Measurements from ENCODE around the gene HPS1. TPM values are rescaled to one million over a fixed set of nuclear protein-coding genes. Genes with fewer than 3 reads are reported as not detected.

HPS1 gene
- polyA plus RNA-seq, 2 of the 4 experiments (the other 2 are of a cell fraction), result 25.1 to 28.2 TPM

DNA sequence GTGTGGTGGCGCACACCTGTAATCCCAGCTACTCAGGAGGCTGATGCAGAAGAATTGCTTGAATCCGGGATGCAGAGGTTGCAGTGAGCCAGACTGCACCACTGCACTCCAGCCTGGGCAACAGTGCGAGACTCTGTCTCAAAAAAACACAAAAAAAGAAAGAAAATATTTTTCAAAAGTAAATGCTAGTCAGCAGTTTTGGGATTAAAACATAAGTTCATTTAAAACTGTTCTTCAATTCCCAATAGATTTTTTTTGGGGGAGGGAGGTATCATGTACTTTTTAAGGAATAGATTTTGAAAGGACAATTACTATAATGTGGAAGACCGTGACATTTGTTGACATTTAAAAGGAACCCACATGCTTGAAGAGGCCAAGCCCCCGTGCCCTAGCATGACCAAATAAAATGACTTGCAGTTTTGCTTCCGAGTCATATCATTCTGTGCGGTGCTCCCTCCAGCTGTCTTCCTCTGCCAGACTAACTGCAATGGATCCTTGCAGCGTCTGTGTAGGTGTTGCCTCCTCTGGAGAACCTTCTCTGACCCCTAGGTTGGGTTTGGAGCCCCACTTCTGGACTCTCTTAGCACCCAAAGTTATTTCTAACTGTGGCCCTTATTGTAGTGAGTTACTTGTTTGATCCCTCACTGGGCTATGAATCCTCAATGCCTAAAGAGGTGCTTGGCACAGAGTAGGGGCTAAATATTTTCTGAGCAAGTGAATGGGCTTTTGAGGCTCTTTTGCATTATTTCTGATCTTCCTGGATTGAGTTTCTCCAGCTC lies 17.4 kb upstream of the HPS1 start:
- TF ChIP-seq, protein P1, sequence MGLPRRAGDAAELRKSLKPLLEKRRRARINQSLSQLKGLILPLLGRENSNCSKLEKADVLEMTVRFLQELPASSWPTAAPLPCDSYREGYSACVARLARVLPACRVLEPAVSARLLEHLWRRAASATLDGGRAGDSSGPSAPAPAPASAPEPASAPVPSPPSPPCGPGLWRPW (IDR thresholded peaks at IDR 0.05), result no peak
- TF ChIP-seq CEBPB (IDR thresholded peaks at IDR 0.05), result no peak
- TF ChIP-seq, protein P2, sequence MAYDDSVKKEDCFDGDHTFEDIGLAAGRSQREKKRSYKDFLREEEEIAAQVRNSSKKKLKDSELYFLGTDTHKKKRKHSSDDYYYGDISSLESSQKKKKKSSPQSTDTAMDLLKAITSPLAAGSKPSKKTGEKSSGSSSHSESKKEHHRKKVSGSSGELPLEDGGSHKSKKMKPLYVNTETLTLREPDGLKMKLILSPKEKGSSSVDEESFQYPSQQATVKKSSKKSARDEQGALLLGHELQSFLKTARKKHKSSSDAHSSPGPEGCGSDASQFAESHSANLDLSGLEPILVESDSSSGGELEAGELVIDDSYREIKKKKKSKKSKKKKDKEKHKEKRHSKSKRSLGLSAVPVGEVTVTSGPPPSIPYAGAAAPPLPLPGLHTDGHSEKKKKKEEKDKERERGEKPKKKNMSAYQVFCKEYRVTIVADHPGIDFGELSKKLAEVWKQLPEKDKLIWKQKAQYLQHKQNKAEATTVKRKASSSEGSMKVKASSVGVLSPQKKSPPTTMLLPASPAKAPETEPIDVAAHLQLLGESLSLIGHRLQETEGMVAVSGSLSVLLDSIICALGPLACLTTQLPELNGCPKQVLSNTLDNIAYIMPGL (CRISPR knock-in tag; IDR thresholded peaks at IDR 0.05; ENCODE audit: borderline replicate concordance), result no peak
- no peak for TF ChIP-seq HEYL (CRISPR knock-in tag; IDR thresholded peaks at IDR 0.05)
- no peak for TF ChIP-seq RARB (CRISPR knock-in tag; IDR thresholded peaks at IDR 0.05)
- TF ChIP-seq FOXS1 (CRISPR knock-in tag; IDR thresholded peaks at IDR 0.05), result no peak
- TF ChIP-seq MYC (IDR thresholded peaks at IDR 0.05; ENCODE audit: borderline replicate concordance, low read length), result no peak
- TF ChIP-seq NFE2L2 (conservative IDR thresholded peaks at IDR 0.05; ENCODE audit: low read length), result peak; percentile 45; the same call in 1 of the 2 replicates
- TF ChIP-seq MAFK (IDR thresholded peaks at IDR 0.05; ENCODE audit: partially characterized antibody), result peak; percentile 61
- TF ChIP-seq TFCP2L1 (CRISPR knock-in tag; IDR thresholded peaks at IDR 0.05), result no peak
- no peak for TF ChIP-seq JUNB (IDR thresholded peaks at IDR 0.05)
- TF ChIP-seq BHLHE40 (IDR thresholded peaks at IDR 0.05; ENCODE audit: low read depth, low read length), result no peak
- TF ChIP-seq ZSCAN20 (CRISPR knock-in tag; IDR thresholded peaks at IDR 0.05), result no peak
- Histone ChIP-seq H3K4me3 (no peak overlapping the region), H3K27ac (no peak overlapping the region), H3K4me2 (no peak overlapping the region), H3K9me3 (no peaks in the 10 kb centered on the region), H3K4me1 (peaks cover 15% of the 10 kb centered on the region)
- ATAC-seq (no peak), DNase-seq (ENCODE audit: low read depth in 1 of 2, low spot score in 1 of 2) (peak in 1 of 2 experiments; percentile 14), FAIRE-seq (no peak)
- 52% methylated on average over 8 of the region's 8 CpGs for WGBS (ENCODE audit: missing lambda C conversion rate)
- ChIA-PET CTCF (interaction anchor here (0.8 to 1.7 kb wide), 5 partner anchors 29 to 928 kb away, joined by 3 to 4 read pairs (median 3); no protein-coding TSS in a partner anchor), POLR2A (no interaction called here)

- no peak for ATAC-seq
- H3K4me3 ChIP-seq, result no peak overlapping the region
- 81% methylated on average over 6 of the region's 6 CpGs for WGBS (ENCODE audit: missing lambda C conversion rate)
Measured at GRCh38 chr10:98463016-98463415, 16.3 kb upstream of the HPS1 start.

More at GRCh38 chr10:98463016-98463415, 16.3 kb upstream of the HPS1 start:
- ChIA-PET POLR2A (no interaction called here), CTCF (no interaction called here)
- no peak overlapping the region for H3K4me2 ChIP-seq
- H3K9me3 ChIP-seq, result no peaks in the 10 kb centered on the region
- FAIRE-seq, result no peak
- peaks cover 15% of the 10 kb centered on the region for H3K4me1 ChIP-seq
- DNase-seq (ENCODE audit: low read depth in 1 of 2, low spot score in 1 of 2), result no peak
- H3K27ac ChIP-seq, result no peak overlapping the region
- TF ChIP-seq KDM5A (IDR thresholded peaks at IDR 0.05) (no peak), CBX8 (IDR thresholded peaks at IDR 0.05) (no peak), RFX5 (IDR thresholded peaks at IDR 0.05) (no peak), ZFP36 (IDR thresholded peaks at IDR 0.05; ENCODE audit: borderline replicate concordance, partially characterized antibody) (no peak), HOXB13 (CRISPR knock-in tag; IDR thresholded peaks at IDR 0.05; ENCODE audit: low read depth) (no peak), HOXA7 (CRISPR knock-in tag; IDR thresholded peaks at IDR 0.05) (no peak), JUN (IDR thresholded peaks at IDR 0.05) (no peak), BCL3 (IDR thresholded peaks at IDR 0.05) (no peak), KDM1A (IDR thresholded peaks at IDR 0.05; ENCODE audit: low read depth) (no peak), POLR2A (IDR thresholded peaks at IDR 0.05; ENCODE audit: low read length) (no peak), CTCF (IDR thresholded peaks at IDR 0.05) (no peak), CHD2 (IDR thresholded peaks at IDR 0.05; ENCODE audit: low read length, partially characterized antibody) (no peak), HDAC2 (IDR thresholded peaks at IDR 0.05) (no peak), MAZ (IDR thresholded peaks at IDR 0.05; ENCODE audit: borderline replicate concordance, low read depth, low read length) (no peak), MYC (IDR thresholded peaks at IDR 0.05; ENCODE audit: borderline replicate concordance, low read length) (no peak), SREBF2 (IDR thresholded peaks at IDR 0.05) (no peak)

Data from A549 (cell line).